Astrocyte (in vitro differentiated cells and primary cell): ENCODE data around the gene ANKRD33B. TPM values are rescaled to one million over a fixed set of nuclear protein-coding genes. Genes with fewer than 3 reads are reported as not detected.
A peak's percentile ranks its signal among the peaks of the same experiment; 100 is the strongest.

Experiments
- DNase-seq: peaks from one replicate; pipeline ENCODE4 v3.0.0-alpha.2; 2010; ENCODE audit warnings: low read depth
- FAIRE-seq: peaks from 2 replicates; lab custom pipeline; 2011; peaks lifted over from hg19 to GRCh38; lab: Jason Lieb, UNC
- H2AFZ ChIP-seq: 2 replicates; pipeline ENCODE4 v1.6.0; 2012; ENCODE audit warnings: low read depth, low read length, inconsistent platforms
- H3K27ac ChIP-seq: 2 replicates; pipeline ENCODE4 v1.5.1; 2011; ENCODE audit warnings: low read depth, low read length, inconsistent platforms
- H3K27me3 ChIP-seq: 2 replicates; pipeline ENCODE4 v1.6.0; 2011; ENCODE audit warnings: low read length, inconsistent platforms; ENCODE audit not compliant: insufficient read depth
- H3K36me3 ChIP-seq: 2 replicates; pipeline ENCODE4 v1.5.1; 2011; ENCODE audit warnings: low read length, inconsistent platforms; ENCODE audit not compliant: insufficient read depth
- H3K4me1 ChIP-seq: 2 replicates; pipeline ENCODE4 v1.5.1; 2011; ENCODE audit warnings: low read length, inconsistent platforms; ENCODE audit not compliant: insufficient read depth
- H3K4me2 ChIP-seq: 2 replicates; pipeline ENCODE4 v1.6.0; 2012; ENCODE audit warnings: low read length, inconsistent platforms
- H3K4me3 ChIP-seq: 2 replicates; pipeline ENCODE4 v1.5.1; 2011; ENCODE audit warnings: low read depth, mild to moderate bottlenecking, low read length, inconsistent platforms; ENCODE audit not compliant: insufficient read depth
- H3K79me2 ChIP-seq: 2 replicates; pipeline ENCODE4 v1.6.0; 2012; ENCODE audit warnings: mild to moderate bottlenecking, low read length, inconsistent platforms; ENCODE audit not compliant: insufficient read depth
- H3K9ac ChIP-seq: 2 replicates; pipeline ENCODE4 v1.6.0; 2012; ENCODE audit warnings: mild to moderate bottlenecking, low read length, inconsistent platforms
- H3K9me3 ChIP-seq: 2 replicates; pipeline ENCODE4 v1.5.1; 2012; ENCODE audit warnings: low read depth, mild to moderate bottlenecking, low read length, inconsistent platforms; ENCODE audit not compliant: insufficient read depth
- H4K20me1 ChIP-seq: 2 replicates; pipeline ENCODE4 v1.6.0; 2012; ENCODE audit warnings: low read length, inconsistent platforms; ENCODE audit not compliant: insufficient read depth
- H3K27ac Mint-ChIP-seq: one replicate; pipeline ENCODE4 v1.8.0; 2021; ENCODE audit warnings: mild to moderate bottlenecking, mixed read lengths; ENCODE audit not compliant: unreplicated experiment
- H3K27me3 Mint-ChIP-seq: one replicate; pipeline ENCODE4 v1.8.0; 2021; ENCODE audit warnings: low read depth, mixed read lengths; ENCODE audit not compliant: unreplicated experiment
- H3K36me3 Mint-ChIP-seq: one replicate; pipeline ENCODE4 v1.8.0; 2021; ENCODE audit warnings: low read depth, mixed read lengths; ENCODE audit not compliant: unreplicated experiment
- H3K4me1 Mint-ChIP-seq: one replicate; pipeline ENCODE4 v1.8.0; 2021; ENCODE audit warnings: low read depth, mixed read lengths; ENCODE audit not compliant: unreplicated experiment
- H3K4me3 Mint-ChIP-seq: one replicate; pipeline ENCODE4 v1.8.0; 2021; ENCODE audit warnings: mild to moderate bottlenecking, moderate library complexity, mixed read lengths; ENCODE audit not compliant: unreplicated experiment
- H3K9me3 Mint-ChIP-seq: one replicate; pipeline ENCODE4 v1.8.0; 2021; ENCODE audit warnings: mild to moderate bottlenecking, mixed read lengths; ENCODE audit not compliant: unreplicated experiment
- EZH2 ChIP-seq: IDR thresholded peaks from 2 replicates; pipeline ENCODE4 v1.6.1; 2012; ENCODE audit warnings: mild to moderate bottlenecking, low read length, inconsistent platforms; ENCODE audit not compliant: insufficient read depth
- total RNA-seq: library from RNA; stranded (reverse); gene quantifications from 2 replicates; pipeline ENCODE4 v1.2.1, GENCODE V29; 2021
- TF ChIP-seq, protein P1 (sequence below): IDR thresholded peaks from 2 replicates; pipeline ENCODE4 v1.5.1; 2011; ENCODE audit warnings: low read depth, mild to moderate bottlenecking, inconsistent platforms, low read length, moderate library complexity; ENCODE audit not compliant: insufficient read depth

ANKRD33B gene
- total RNA-seq, 1 donor from 2014 or later = 22.7 TPM

DNA sequence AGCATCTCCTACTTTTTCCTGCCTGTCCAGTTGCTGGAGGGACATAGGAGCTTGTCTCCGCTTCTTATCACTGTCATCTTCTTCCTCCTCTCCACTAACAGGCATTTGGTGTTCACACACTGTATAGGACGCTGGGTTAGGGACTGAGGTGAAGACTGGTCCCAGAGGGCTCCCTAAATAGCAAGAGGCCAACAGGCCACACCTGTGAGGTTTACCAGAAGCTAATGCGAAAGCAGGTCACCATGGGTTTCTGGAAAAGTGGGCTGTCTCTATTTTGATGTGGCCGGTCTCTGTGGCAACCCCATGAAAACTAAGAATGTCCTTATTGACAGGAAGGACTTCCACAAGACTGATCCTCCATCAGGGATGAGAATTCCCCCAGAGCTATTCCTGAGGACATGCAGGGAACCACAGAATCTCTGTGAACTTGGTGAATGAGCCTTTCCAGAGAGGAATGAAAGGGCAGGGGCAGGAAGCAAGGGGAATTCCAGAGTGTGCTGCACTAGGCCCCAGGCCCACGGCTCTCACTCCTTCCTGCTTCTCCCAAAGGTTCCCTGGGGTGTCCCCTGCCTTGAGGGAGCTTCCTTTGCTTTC lies 135.5 kb downstream of the ANKRD33B start:
- Histone ChIP-seq H3K4me1 (peaks cover 50% of the 10 kb centered on the region), H2AFZ (no peak overlapping the region), H3K79me2 (peaks cover 60% of the 10 kb centered on the region), H3K9me3 (no peaks in the 10 kb centered on the region), H3K9ac (no peak overlapping the region), H3K36me3 (no peaks in the 10 kb centered on the region), H3K27ac (no peak overlapping the region), H3K4me3 (no peak overlapping the region), H3K4me2 (no peak overlapping the region), H3K27me3 (no peaks in the 10 kb centered on the region), H4K20me1 (peaks cover 40% of the 10 kb centered on the region)
- Mint-ChIP-seq H3K27me3 (no peaks in the 10 kb centered on the region), H3K9me3 (no peaks in the 10 kb centered on the region), H3K4me1 (peaks cover 86% of the 10 kb centered on the region), H3K36me3 (peaks cover 8% of the 10 kb centered on the region), H3K27ac (peak overlapping the region; percentile 66), H3K4me3 (no peak overlapping the region)
- FAIRE-seq (no peak), DNase-seq (no peak)
- TF ChIP-seq, protein P1, sequence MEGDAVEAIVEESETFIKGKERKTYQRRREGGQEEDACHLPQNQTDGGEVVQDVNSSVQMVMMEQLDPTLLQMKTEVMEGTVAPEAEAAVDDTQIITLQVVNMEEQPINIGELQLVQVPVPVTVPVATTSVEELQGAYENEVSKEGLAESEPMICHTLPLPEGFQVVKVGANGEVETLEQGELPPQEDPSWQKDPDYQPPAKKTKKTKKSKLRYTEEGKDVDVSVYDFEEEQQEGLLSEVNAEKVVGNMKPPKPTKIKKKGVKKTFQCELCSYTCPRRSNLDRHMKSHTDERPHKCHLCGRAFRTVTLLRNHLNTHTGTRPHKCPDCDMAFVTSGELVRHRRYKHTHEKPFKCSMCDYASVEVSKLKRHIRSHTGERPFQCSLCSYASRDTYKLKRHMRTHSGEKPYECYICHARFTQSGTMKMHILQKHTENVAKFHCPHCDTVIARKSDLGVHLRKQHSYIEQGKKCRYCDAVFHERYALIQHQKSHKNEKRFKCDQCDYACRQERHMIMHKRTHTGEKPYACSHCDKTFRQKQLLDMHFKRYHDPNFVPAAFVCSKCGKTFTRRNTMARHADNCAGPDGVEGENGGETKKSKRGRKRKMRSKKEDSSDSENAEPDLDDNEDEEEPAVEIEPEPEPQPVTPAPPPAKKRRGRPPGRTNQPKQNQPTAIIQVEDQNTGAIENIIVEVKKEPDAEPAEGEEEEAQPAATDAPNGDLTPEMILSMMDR = no peak
- no peak for TF ChIP-seq EZH2

DNA sequence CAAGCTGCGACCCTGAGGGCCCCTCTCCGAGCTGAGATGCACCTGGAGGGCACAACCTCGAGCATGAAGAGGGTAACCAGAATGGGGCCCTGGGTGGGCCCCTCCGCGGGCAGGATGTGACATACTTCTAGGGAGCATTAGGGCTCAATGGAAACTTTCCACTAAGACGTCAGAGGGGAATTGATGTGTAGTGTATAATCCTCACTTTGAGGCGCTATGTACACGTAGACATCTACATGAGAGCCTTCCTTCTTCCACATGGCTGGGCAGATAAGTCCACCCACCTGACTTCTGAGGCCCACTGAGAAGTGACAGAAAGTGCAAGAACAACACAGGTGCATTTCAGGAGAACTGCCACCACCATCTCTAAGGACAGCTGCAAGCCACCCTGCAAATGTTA lies 136.1 kb downstream of the ANKRD33B start:
- H3K79me2 ChIP-seq = peaks cover 59% of the 10 kb centered on the region
- H3K9me3 ChIP-seq = no peaks in the 10 kb centered on the region
- Mint-ChIP-seq H3K27me3 (no peaks in the 10 kb centered on the region), H3K27ac (peak overlapping the region; percentile 24), H3K4me3 (no peak overlapping the region), H3K9me3 (no peaks in the 10 kb centered on the region), H3K36me3 (peaks cover 8% of the 10 kb centered on the region), H3K4me1 (peaks cover 87% of the 10 kb centered on the region)
- H3K4me3 ChIP-seq = no peak overlapping the region
- TF ChIP-seq, protein P1 = no peak
- no peak for TF ChIP-seq EZH2
- no peak overlapping the region for H3K27ac ChIP-seq
- H3K4me2 ChIP-seq = no peak overlapping the region
- FAIRE-seq = no peak
- DNase-seq = no peak
- no peaks in the 10 kb centered on the region for H3K27me3 ChIP-seq
- H4K20me1 ChIP-seq = peaks cover 40% of the 10 kb centered on the region
- no peaks in the 10 kb centered on the region for H3K36me3 ChIP-seq
- H3K9ac ChIP-seq = no peak overlapping the region
- H2AFZ ChIP-seq = no peak overlapping the region
- peaks cover 54% of the 10 kb centered on the region for H3K4me1 ChIP-seq

DNA sequence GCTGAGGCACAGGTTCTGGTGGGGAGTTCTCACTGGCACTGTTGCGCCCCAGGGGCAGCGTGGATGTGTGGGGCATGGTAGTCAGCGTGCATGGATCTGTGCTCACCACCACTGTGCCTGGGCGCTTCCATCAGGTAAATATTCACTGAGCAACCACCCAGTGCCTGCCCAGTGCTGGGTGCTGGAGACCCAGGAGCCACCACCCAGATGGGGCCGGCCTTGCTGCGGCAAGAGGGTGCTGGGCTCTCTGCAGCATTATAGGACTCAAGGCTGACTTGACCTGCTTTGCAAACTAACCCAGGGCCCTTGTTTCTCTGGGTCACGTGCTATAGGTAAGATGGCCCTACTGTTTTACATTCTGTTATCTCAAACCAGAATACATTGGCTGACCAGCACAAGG lies 136.6 kb downstream of the ANKRD33B start:
- H4K20me1 ChIP-seq = peaks cover 37% of the 10 kb centered on the region
- H3K79me2 ChIP-seq = peaks cover 60% of the 10 kb centered on the region
- H3K36me3 ChIP-seq = no peaks in the 10 kb centered on the region
- H3K4me3 Mint-ChIP-seq = no peak overlapping the region
- FAIRE-seq = no peak
- H3K36me3 Mint-ChIP-seq = peaks cover 8% of the 10 kb centered on the region
- no peaks in the 10 kb centered on the region for H3K9me3 Mint-ChIP-seq
- no peak overlapping the region for H2AFZ ChIP-seq
- TF ChIP-seq, protein P1 = no peak
- H3K4me2 ChIP-seq = no peak overlapping the region
- peak overlapping the region; percentile 14 for H3K9ac ChIP-seq
- H3K27me3 ChIP-seq = no peaks in the 10 kb centered on the region
- no peak overlapping the region for H3K4me3 ChIP-seq
- no peaks in the 10 kb centered on the region for H3K9me3 ChIP-seq
- H3K4me1 ChIP-seq = peaks cover 54% of the 10 kb centered on the region
- peaks cover 87% of the 10 kb centered on the region for H3K4me1 Mint-ChIP-seq
- no peak for DNase-seq
- no peaks in the 10 kb centered on the region for H3K27me3 Mint-ChIP-seq
- peak overlapping the region; percentile 3 for H3K27ac ChIP-seq
- no peak overlapping the region for H3K27ac Mint-ChIP-seq
